Erythroblast (primary cell): ENCODE results near the gene GLRA2.

Experiments used
- GATA1 ChIP-seq: IDR thresholded peaks from 2 replicates; pipeline ENCODE4 v1.6.1; 2011; ENCODE audit warnings: low read depth, mild to moderate bottlenecking, control low read depth, low read length, moderate library complexity
- POLR2A ChIP-seq: IDR thresholded peaks from 2 replicates; pipeline ENCODE4 v1.6.1; 2011; ENCODE audit warnings: mild to moderate bottlenecking, low read length

DNA sequence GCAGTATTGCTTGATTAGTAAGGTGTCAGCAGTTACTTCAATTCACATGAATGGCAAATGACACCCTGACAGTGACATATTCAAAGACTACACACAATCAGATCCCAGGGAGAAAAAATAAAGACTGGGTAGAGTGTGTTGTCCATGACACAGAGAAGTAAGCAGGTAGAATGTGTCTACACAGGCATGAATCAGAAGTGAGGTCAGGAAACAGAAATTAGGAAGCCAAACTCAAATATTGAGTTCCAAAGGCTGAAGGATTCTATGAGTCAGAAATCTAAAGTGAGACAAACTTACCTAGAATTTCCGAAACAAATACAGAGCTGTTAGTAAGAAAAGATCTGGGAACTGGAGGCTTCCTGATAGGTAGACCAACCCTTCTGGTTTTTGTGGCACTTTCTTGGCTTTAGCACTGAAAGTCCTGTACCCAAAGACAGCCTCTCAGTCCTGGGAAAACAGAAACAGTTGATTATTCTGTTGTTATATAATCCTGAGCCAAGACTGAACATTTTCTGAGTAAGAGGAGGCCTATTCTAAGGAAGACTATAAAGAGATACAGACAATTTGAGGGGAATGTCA, 24.3 kb upstream of the GLRA2 start:
- TF ChIP-seq POLR2A = no peak
- no peak for TF ChIP-seq GATA1
